Measurements from ENCODE around the gene STK33.

STK33 gene
- long read RNA-seq, donor 1, full-length matches to known transcripts: 1 of 1 reads
- long read RNA-seq, donor 1, partial matches to known transcripts: 0 of 1 reads
- long read RNA-seq, donor 1, other reads (novel, unspliced or antisense): 0 of 1 reads
- long read RNA-seq, donor 2: 0 reads
- long read RNA-seq, donor 3, full-length matches to known transcripts: 1 of 1 reads
- long read RNA-seq, donor 3, partial matches to known transcripts: 0 of 1 reads
- long read RNA-seq, donor 3, other reads (novel, unspliced or antisense): 0 of 1 reads
- long read RNA-seq, donor 4, full-length matches to known transcripts: 1 of 1 reads
- long read RNA-seq, donor 4, partial matches to known transcripts: 0 of 1 reads
- long read RNA-seq, donor 4, other reads (novel, unspliced or antisense): 0 of 1 reads
- long read RNA-seq, donor 5, full-length matches to known transcripts: 2 of 2 reads
- long read RNA-seq, donor 5, partial matches to known transcripts: 0 of 2 reads
- long read RNA-seq, donor 5, other reads (novel, unspliced or antisense): 0 of 2 reads
- long read RNA-seq, donor 6: 0 reads
- long read RNA-seq, donor 7, full-length matches to known transcripts: 1 of 1 reads
- long read RNA-seq, donor 7, partial matches to known transcripts: 0 of 1 reads
- long read RNA-seq, donor 7, other reads (novel, unspliced or antisense): 0 of 1 reads
- long read RNA-seq, donor 8: 0 reads

- peak; percentile 86 for DNase-seq
Measured at GRCh38 chr11:8593935-8594909, at the start of gene STK33. TSS of gene STK33 (minus strand) at chr11:8594228. CDS start at chr11:8474905, 119,323 bp downstream.

GRCh38 chr11:8642196-8642841 lies 48.3 kb upstream of the STK33 start:
- DNase-seq: peak; percentile 15

GRCh38 chr11:8641332-8641731 lies 47.3 kb upstream of the STK33 start:
- no peak for DNase-seq

GRCh38 chr11:8640267-8640906 lies 46.4 kb upstream of the STK33 start:
- DNase-seq: no peak

- DNase-seq: no peak
Measured at GRCh38 chr11:8639655-8640054, 45.6 kb upstream of the STK33 start.

- DNase-seq: no peak
Measured at GRCh38 chr11:8638300-8638699, 44.3 kb upstream of the STK33 start.

GRCh38 chr11:8636127-8636526 lies 42.1 kb upstream of the STK33 start:
- no peak for DNase-seq

- no peak for DNase-seq
Measured at GRCh38 chr11:8634498-8634897, 40.5 kb upstream of the STK33 start.

GRCh38 chr11:8631395-8632118 lies 37.5 kb upstream of the STK33 start:
- DNase-seq: no peak

GRCh38 chr11:8624698-8625097 lies 30.7 kb upstream of the STK33 start:
- DNase-seq: no peak

GRCh38 chr11:8621147-8621546 lies 27.1 kb upstream of the STK33 start:
- no peak for DNase-seq

- no peak for DNase-seq
Measured at GRCh38 chr11:8617063-8617462, 23.0 kb upstream of the STK33 start.

GRCh38 chr11:8615291-8616032 lies 21.4 kb upstream of the STK33 start:
- DNase-seq: no peak

- DNase-seq: no peak
Measured at GRCh38 chr11:8614497-8614896, 20.5 kb upstream of the STK33 start.

- DNase-seq: peak; percentile 7
Measured at GRCh38 chr11:8613036-8613435, 19.0 kb upstream of the STK33 start.

GRCh38 chr11:8612522-8612921 lies 18.5 kb upstream of the STK33 start:
- DNase-seq: no peak

- peak; percentile 19 for DNase-seq
Measured at GRCh38 chr11:8610532-8611116, 16.6 kb upstream of the STK33 start.

- no peak for DNase-seq
Measured at GRCh38 chr11:8608652-8609051, 14.6 kb upstream of the STK33 start.

GRCh38 chr11:8605971-8606563 lies 12.0 kb upstream of the STK33 start:
- DNase-seq: no peak
